HG03108 (cell line): ENCODE data around the gene STRIP2.
"Not testable (repeated sequence)": the region's sequence is repeated elsewhere in the genome, so short reads cannot be mapped to it uniquely, and the experiment has no call there.

Experiments used
- ATAC-seq: cut with Tn5 transposase; IDR thresholded peaks from one replicate; pipeline ENCODE4 v1.9.1; 2021; ENCODE audit warnings: moderate library complexity; ENCODE audit not compliant: unreplicated experiment

STRIP2 gene

GRCh38 chr7:129433847-129434674, at the start of gene STRIP2:
Gene STRIP2 (plus strand): TSS chr7:129434432. CDS start chr7:129434473, 41 bp downstream.
- peak; percentile 96 for ATAC-seq

GRCh38 chr7:129385116-129385515, 49.1 kb upstream of the STRIP2 start:
- no peak for ATAC-seq

- ATAC-seq, result no peak
These were observed 48.6 kb upstream of the STRIP2 start for GRCh38 chr7:129385598-129385997.

GRCh38 chr7:129386506-129386905, 47.7 kb upstream of the STRIP2 start:
- no peak for ATAC-seq

- no peak for ATAC-seq
These were observed 46.7 kb upstream of the STRIP2 start for GRCh38 chr7:129387537-129387936.

GRCh38 chr7:129388333-129389098, 45.7 kb upstream of the STRIP2 start:
- ATAC-seq, result no peak

GRCh38 chr7:129389829-129390228, 44.4 kb upstream of the STRIP2 start:
- no peak for ATAC-seq

- ATAC-seq, result no peak
These were observed 43.9 kb upstream of the STRIP2 start for GRCh38 chr7:129390314-129390713.

GRCh38 chr7:129391546-129392171, 42.6 kb upstream of the STRIP2 start:
- ATAC-seq, result no peak

GRCh38 chr7:129393255-129393654, 41.0 kb upstream of the STRIP2 start:
- no peak for ATAC-seq

GRCh38 chr7:129394101-129394500, 40.1 kb upstream of the STRIP2 start:
- ATAC-seq, result no peak

- ATAC-seq, result no peak
These were observed 39.0 kb upstream of the STRIP2 start for GRCh38 chr7:129394982-129395914.

GRCh38 chr7:129401228-129401966, 32.8 kb upstream of the STRIP2 start:
- ATAC-seq, result no peak

GRCh38 chr7:129401967-129402860, 32.0 kb upstream of the STRIP2 start:
- ATAC-seq, result peak; percentile 75

GRCh38 chr7:129405527-129405926, 28.7 kb upstream of the STRIP2 start:
- ATAC-seq, result no peak

GRCh38 chr7:129410238-129410637, 24.0 kb upstream of the STRIP2 start:
- ATAC-seq, result not testable (repeated sequence)

GRCh38 chr7:129412501-129412900, 21.7 kb upstream of the STRIP2 start:
- ATAC-seq, result no peak

- no peak for ATAC-seq
These were observed 17.2 kb upstream of the STRIP2 start for GRCh38 chr7:129417073-129417472.

- no peak for ATAC-seq
These were observed 12.4 kb upstream of the STRIP2 start for GRCh38 chr7:129421717-129422250.
